AG10803 (cell line): Measurements from ENCODE around the gene GOLT1A.

Experiments used
- DNase-seq: peaks from one replicate; pipeline ENCODE4 v3.0.0; 2010; ENCODE audit warnings: low read depth
- H3K4me3 ChIP-seq: 2 replicates; pipeline ENCODE4 v1.5.1; 2011; ENCODE audit warnings: mild to moderate bottlenecking, low read length, control low read depth
- CTCF ChIP-seq: conservative IDR thresholded peaks from 2 replicates; pipeline ENCODE4 v1.5.1; 2011; ENCODE audit warnings: mild to moderate bottlenecking, low read length, control low read depth, inconsistent platforms

GOLT1A gene

GRCh38 chr1:204216880-204217647 is 3.3 kb upstream of the GOLT1A start:
- DNase-seq, result no peak
- TF ChIP-seq CTCF, result no peak
- H3K4me3 ChIP-seq, result no peak overlapping the region

GRCh38 chr1:204216236-204216635 is 2.4 kb upstream of the GOLT1A start:
- H3K4me3 ChIP-seq, result no peak overlapping the region
- no peak for TF ChIP-seq CTCF
- no peak for DNase-seq

- DNase-seq, result no peak
- H3K4me3 ChIP-seq, result no peak overlapping the region
- no peak for TF ChIP-seq CTCF
These were observed 1.1 kb downstream of the GOLT1A start for GRCh38 chr1:204212715-204213114.

- TF ChIP-seq CTCF, result no peak
- DNase-seq, result no peak
- no peak overlapping the region for H3K4me3 ChIP-seq
These were observed 2.7 kb downstream of the GOLT1A start for GRCh38 chr1:204211046-204211445.

GRCh38 chr1:204207136-204207616 is 6.6 kb downstream of the GOLT1A start:
- no peak for DNase-seq
- TF ChIP-seq CTCF, result peak; percentile 82
- H3K4me3 ChIP-seq, result no peak overlapping the region

- DNase-seq, result peak; percentile 41
- TF ChIP-seq CTCF, result peak; percentile 33; the same call in 1 of the 2 replicates
- no peak overlapping the region for H3K4me3 ChIP-seq
These were observed 7.7 kb downstream of the GOLT1A start for GRCh38 chr1:204206121-204206520.

- no peak for TF ChIP-seq CTCF
- H3K4me3 ChIP-seq, result no peak overlapping the region
- no peak for DNase-seq
These were observed 8.3 kb downstream of the GOLT1A start for GRCh38 chr1:204205486-204205885.
